HG03521 (cell line): Measurements from ENCODE around the gene TNFRSF1B.
A peak's percentile ranks its signal among the peaks of the same experiment; 100 is the strongest.
"Not testable (repeated sequence)": the region's sequence is repeated elsewhere in the genome, so short reads cannot be mapped to it uniquely, and the experiment has no call there.

Experiments
- ATAC-seq: cut with Tn5 transposase; IDR thresholded peaks from one replicate; pipeline ENCODE4 v1.9.1; 2021; ENCODE audit warnings: mild to moderate bottlenecking, moderate library complexity; ENCODE audit not compliant: unreplicated experiment

Gene TNFRSF1B

DNA sequence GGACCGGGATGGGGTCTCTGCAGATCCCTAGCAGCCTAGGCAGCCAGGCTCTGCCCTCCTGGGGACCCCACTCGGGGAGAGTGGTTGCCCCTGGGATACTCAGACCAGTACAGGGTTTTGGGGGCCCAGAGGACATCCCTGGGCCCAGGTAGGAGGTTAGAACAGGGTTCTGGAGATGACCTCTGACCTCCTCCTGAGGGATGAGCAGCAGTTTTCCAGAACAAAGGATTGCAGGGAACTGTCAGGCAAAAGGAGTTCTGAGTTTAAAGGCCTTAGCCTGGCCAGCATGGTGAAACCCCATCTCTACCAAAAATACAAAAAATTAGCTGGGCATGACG, 42.7 kb downstream of the TNFRSF1B start:
- ATAC-seq: no peak

- ATAC-seq: no peak
Observed at GRCh38 chr1:12215118-12215961, 48.5 kb downstream of the TNFRSF1B start.

DNA sequence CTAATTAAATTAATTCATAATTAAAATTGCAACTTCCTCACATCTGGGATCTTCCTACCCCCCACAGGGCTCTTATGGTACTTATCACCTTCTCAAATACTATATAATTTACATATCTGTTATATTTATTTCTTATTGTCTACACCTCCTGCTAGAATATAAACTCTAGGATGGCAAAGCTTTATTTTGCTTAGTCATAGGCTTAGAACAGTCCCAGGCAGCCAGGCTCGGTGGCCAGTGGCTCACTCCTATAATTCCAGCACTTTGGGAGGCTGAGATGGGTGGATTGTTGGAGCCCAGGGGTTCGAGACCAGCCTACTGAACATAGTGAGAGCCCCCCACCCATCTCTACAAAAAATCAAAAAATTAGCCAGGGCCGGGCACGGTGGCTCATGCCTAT, 53.0 kb downstream of the TNFRSF1B start:
- ATAC-seq: no peak

DNA sequence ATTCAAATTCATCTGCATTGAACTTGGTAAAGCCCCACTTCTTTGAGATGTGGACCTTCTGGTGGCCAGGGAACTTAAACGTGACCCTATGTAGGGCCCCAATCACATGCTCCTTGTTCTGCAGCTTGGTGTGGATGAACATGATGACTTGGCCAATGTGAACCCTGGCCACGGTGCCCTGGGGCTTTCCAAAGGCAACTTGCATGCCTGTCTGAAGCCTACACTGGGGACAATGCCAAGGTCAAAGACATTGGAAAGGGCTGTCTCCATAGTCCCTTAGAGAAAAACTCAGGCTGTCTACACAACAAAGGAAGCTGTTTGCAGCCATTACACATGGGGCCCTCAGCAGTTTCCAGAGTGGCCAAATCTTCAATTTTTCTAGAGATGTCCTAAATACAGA, 54.1 kb downstream of the TNFRSF1B start:
- no peak for ATAC-seq

GRCh38 chr1:12222700-12223099, 55.9 kb downstream of the TNFRSF1B start:
- not testable (repeated sequence) for ATAC-seq

DNA sequence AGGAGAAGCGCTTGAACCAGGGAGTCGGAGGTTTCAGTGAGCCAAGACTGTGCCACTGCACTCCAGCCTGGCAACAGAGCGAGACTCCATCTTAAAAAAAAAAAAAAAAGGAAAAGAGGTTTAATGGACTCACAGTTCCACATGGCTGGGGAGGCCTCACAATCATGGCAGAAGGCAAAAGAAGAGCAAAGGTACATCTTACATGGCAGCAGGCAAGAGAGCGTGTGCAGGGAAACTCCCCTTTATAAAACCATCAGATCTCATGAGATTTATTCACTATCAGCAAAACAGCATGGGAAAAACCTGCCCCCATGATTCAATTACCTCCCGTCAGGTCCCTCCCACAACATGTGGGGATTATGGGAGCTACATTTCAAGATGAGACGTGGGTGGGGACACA, 57.3 kb downstream of the TNFRSF1B start:
- not testable (repeated sequence) for ATAC-seq

DNA sequence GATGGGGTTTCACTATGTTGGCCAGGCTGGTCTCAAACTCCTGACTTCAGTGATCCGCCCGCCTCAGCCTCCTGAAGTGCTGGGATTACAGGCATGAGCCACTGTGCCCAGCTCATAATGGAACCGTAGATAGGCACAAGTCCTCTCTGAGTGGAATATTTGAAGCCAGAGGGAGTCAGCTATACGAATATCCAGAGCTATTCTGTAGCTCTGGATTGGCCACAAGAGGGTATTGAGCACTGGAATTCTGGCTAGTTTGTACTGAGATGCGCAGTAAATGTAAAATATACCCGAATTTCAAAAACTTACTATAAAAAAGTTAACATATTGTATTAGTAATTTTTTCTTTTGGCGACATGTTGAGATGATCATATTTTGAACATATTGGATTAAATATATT, 62.2 kb downstream of the TNFRSF1B start:
- no peak for ATAC-seq

DNA sequence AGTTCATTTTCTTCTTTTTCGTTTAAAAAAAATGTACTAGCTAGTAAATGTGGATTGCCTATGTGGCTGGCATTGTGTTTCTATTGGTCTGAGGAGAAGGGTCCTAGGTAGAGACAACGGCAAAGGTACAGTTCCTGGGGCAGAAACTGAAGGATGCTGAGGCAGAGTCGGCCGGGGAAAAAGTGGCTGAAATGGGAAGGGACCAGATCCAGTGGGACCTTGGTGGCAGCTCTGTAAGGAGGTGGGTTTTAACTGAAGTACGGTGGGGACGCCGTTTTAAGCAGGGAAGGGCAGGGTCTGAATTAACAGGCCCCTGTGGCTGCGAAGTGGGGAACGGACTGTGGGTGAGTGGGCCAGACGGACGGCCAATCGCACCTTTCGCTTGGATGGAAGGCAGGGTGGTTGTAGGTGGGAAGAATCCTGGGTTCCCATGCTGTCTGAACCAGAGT, 62.6 kb downstream of the TNFRSF1B start:
- ATAC-seq: no peak

- ATAC-seq: peak; percentile 89
Observed at GRCh38 chr1:12229835-12230548, 63.2 kb downstream of the TNFRSF1B start, which contains the start of gene VPS13D. VPS13D (plus strand) TSS chr1:12230030; CDS start chr1:12234267, 4,237 bp downstream.

- ATAC-seq: no peak
Observed at GRCh38 chr1:12230549-12231275, 63.9 kb downstream of the TNFRSF1B start.

DNA sequence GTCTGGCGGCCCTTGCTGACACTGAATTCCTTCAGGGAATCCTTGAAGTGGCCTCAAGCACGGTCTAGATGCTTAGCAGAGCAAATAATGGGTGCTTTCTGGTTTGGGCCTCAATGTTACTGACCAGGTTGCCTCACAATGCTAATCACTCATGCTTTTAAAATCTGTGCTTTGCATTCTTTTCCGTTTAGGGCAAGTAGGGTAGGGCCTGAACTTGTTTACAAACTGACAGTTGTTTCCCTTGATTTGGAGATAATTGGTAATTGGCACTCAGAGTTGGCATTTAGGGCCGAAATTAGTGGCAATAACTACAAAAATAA, 64.4 kb downstream of the TNFRSF1B start:
- ATAC-seq: no peak

DNA sequence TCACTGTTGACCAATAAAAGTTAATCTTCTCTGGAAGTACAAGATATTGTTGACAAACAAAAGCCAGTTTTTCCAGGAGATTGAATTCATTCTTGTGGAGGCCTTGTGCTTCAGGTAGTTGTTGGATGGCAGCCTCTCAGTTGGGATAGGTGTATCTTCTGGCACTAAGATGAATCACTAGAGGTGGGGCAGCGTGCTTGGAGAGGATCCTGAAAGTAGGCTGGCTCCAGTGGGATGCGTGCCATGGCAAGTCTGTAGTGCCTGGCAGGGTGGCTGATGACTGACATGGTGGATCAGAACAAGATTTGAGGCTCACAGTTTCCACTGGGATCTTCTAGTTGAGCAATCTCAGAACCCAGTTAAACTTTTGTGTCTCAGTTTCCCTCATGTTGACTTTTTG, 65.4 kb downstream of the TNFRSF1B start:
- ATAC-seq: no peak

GRCh38 chr1:12244078-12244477, 77.3 kb downstream of the TNFRSF1B start:
- ATAC-seq: no peak

GRCh38 chr1:12244585-12244984, 77.8 kb downstream of the TNFRSF1B start:
- ATAC-seq: no peak

DNA sequence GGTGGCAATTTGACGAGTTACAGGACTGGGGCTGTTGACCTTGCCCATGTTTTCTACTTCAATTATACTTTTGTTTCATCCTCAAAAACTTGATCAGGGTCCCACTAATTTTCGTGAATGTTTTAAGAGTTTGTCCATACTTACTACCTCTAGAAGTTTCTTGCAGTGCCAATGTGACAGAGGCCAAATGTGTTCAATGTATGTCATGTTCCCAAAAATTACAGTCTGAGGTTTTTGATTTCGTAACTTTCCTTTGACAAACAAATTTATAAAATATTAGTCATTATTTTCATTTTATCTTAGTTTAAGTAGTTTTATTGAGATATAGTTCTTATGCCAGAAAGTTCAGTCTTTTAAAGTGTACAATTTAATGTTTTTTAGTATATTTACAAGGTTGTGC, 78.3 kb downstream of the TNFRSF1B start:
- ATAC-seq: no peak

DNA sequence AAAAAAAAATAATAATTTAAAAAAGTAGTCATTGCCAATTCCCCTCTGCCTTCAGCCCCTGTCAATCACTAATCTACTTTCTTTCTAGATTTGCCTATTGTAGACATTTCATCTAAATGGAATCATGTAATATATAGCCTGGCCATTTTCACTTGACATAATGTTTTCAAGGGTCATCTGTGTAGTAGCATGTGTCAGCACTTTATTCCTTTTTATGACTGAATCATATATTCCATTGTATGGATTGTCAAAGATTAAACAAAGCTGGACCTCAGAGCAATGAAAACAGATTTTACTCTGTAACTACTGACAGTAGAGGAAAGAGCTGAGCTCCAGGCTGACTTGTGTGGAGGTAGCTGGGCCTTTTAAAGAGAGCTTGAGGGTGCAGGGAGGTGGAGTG, 78.9 kb downstream of the TNFRSF1B start:
- ATAC-seq: no peak

- no peak for ATAC-seq
Observed at GRCh38 chr1:12246584-12246983, 79.8 kb downstream of the TNFRSF1B start.

DNA sequence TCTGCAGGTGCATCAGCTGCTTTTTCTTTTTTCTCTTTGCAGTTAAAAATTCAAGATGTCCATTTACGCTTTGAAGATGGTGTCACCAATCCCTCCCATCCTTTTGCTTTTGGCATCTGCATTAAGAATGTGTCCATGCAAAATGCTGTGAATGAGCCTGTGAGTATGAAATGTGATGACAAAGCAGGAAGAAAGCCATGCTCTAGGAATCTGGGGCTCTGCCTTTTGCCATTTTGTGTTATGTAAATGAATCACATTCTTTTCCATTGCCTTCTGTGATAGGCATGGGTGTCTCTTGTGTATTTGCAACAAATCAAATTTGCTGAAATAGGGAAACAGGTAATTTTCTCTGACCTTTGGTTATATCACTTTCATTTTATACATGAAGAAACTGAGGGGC, 82.4 kb downstream of the TNFRSF1B start:
- no peak for ATAC-seq

DNA sequence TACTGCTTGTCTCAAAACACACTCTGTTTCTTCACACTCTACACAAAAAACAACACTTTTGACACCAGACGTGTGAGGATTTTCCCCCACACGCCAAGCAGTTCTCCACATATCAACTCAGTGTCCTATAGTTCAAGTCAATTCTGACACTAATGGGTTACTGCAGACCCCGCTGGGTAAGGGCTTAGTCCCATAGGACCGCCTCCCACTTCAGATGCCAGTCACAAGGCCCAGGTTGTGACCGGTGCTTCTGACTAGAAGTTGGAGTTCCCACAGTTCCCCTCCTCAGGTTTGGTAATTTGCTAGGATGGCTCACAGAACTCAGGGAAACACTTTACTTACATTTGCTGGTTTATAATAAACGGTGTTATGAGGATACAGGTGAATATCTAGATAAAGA, 83.0 kb downstream of the TNFRSF1B start:
- no peak for ATAC-seq

- ATAC-seq: no peak
Observed at GRCh38 chr1:12251442-12251841, 84.7 kb downstream of the TNFRSF1B start.

DNA sequence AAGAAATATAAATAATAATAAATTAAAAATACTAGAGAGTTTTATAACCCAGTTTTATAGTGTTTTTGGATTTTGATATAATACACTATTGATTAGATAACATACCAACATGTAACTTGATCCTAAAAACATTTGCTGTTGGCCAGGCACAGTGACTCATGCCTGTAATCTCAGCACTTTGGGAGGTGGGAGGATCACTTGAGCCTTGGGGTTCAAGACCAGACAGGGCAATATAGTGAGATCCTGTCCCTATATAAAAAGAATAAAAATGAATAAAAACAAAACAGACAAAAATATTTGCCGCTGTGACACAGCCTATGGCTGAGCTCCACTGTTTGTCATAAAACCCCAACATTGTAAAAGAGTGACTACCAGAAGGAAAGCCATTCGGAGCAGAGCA, 89.1 kb downstream of the TNFRSF1B start:
- ATAC-seq: no peak

- ATAC-seq: no peak
Observed at GRCh38 chr1:12258272-12258671, 91.5 kb downstream of the TNFRSF1B start.
